Esophagus (tissue), 2 donors: ENCODE measurements around the gene FUT8. TPM values are rescaled to one million over a fixed set of nuclear protein-coding genes. Genes with fewer than 3 reads are reported as not detected.

ENCODE experiments used
- H3K27ac ChIP-seq, 2 donors: one replicate each; pipeline ENCODE4 v1.5.1; 2013; ENCODE audit warnings: low read depth in 2 of 2, mild to moderate bottlenecking in 2 of 2, inconsistent platforms in 1 of 2, low read length in 1 of 2, moderate library complexity in 1 of 2
- H3K27me3 ChIP-seq, 2 donors: one replicate each; pipeline ENCODE4 v1.6.1; 2013; ENCODE audit warnings: low read length in 2 of 2, control low read depth in 1 of 2, mild to moderate bottlenecking in 1 of 2; ENCODE audit not compliant: insufficient read depth in 2 of 2, control insufficient read depth in 1 of 2
- H3K36me3 ChIP-seq, 2 donors: one replicate each; pipeline ENCODE4 v1.6.1; 2013; ENCODE audit warnings: low read length in 1 of 2; ENCODE audit not compliant: control insufficient read depth in 2 of 2, insufficient read depth in 2 of 2
- H3K4me1 ChIP-seq, 2 donors: one replicate each; pipeline ENCODE4 v1.6.1; 2013; ENCODE audit warnings: low read length in 1 of 2; ENCODE audit not compliant: control insufficient read depth in 2 of 2, insufficient read depth in 2 of 2
- H3K4me3 ChIP-seq, 2 donors: one replicate each; pipeline ENCODE4 v1.5.1; 2013; ENCODE audit warnings: low read length in 2 of 2, mild to moderate bottlenecking in 2 of 2, low read depth in 1 of 2, moderate library complexity in 1 of 2
- H3K9me3 ChIP-seq, 2 donors: one replicate each; pipeline ENCODE4 v1.6.1; 2013; ENCODE audit warnings: mild to moderate bottlenecking in 2 of 2, low read depth in 1 of 2, low read length in 1 of 2, moderate library complexity in 1 of 2; ENCODE audit not compliant: control insufficient read depth in 2 of 2, insufficient read depth in 1 of 2
- WGBS, 2 donors: extraction: QIAGEN DNeasy Blood & Tissue Kit; methylation state at CpG; one replicate each; pipeline ENCODE4 v1.1.7; 2013; 5-methylcytosine and 5-hydroxymethylcytosine counted together
- polyA plus RNA-seq, 2 donors: library from polyadenylated mRNA; stranded (reverse); fragments of 200-250 nt; gene quantifications; one replicate each; pipeline ENCODE4 v1.2.3, GENCODE V29; 2013
- donor health status: healthy with polysubstance abuse.
- donor health status: Bipolar disorder and iron deficiency.

Gene FUT8
- polyA plus RNA-seq, 2 donors, result 2.5 to 3.4 TPM

DNA sequence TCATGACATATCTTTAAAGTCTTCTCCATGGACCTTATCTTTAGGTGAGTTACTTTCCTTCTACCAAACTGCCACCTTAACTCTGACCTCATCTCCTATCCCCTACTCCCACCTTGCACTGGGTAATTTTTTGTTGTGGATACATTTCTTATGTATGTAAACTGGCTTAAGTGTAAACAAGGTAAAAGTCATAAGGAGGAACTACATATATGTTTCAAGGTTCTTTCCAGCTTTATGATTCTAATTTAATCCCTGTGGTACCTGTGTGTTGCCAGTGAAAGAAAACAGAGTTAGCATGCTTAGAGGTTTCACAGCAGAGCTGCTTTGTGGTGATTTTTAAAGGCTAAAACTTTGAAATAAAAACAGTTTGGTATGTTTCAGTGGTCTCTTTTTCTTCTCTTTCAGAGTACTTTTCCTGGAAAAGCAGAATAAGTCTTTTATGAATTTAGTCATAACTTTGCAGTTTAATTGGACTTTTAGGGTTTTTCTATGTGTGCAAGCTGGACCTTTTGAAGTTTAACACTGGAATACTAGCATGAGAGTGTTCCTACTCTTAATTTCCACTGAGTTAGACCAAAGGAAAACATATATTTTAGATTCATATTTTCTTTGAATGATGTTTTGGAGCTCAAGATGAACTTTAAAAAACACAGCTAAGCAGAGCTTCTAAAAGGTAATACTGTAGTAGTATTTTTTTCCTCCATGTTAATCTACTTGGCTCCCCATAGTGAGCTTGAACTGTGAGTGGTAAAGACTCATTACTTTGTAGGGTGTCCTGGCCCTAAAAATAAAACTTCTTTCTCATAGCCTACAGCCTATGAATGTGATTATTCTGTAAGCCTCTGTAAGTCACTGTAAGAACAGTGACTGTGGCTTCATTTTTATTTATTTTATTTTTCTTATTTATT, 105.4 kb downstream of the FUT8 start:
- Histone ChIP-seq H3K27ac (no peak overlapping the region), H3K4me3 (no peak overlapping the region), H3K4me1 (no peaks in the 10 kb centered on the region), H3K9me3 (no peaks in the 10 kb centered on the region), H3K27me3 (no peaks in the 10 kb centered on the region), H3K36me3 (no peaks in the 10 kb centered on the region)

DNA sequence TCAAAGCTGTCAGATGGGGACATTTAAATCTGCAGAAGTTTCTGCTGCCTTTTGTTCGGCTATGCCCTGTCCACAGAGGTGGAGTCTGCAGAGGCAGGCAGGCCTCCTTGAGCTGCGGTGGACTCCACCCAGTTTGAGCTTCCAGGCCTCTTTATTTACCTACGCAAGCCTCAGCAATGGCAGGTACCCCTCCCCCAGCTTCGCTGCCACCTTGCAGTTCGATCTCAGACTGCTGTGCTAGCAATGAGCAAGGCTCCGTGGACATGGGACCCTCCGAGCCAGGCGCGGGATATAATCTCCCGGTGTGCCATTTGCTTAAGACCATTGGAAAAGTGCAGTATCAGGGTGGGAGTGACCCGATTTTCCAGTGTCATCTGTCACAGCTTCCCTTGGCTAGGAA, 115.5 kb downstream of the FUT8 start:
- Histone ChIP-seq H3K4me3 (no peak overlapping the region), H3K4me1 (no peaks in the 10 kb centered on the region), H3K27ac (no peak overlapping the region), H3K36me3 (no peaks in the 10 kb centered on the region), H3K9me3 (peaks cover 4 to 5% of the 10 kb centered on the region in 2 donors), H3K27me3 (no peaks in the 10 kb centered on the region)
- 96% methylated on average over 11 of the region's 11 CpGs for WGBS, 2 donors

DNA sequence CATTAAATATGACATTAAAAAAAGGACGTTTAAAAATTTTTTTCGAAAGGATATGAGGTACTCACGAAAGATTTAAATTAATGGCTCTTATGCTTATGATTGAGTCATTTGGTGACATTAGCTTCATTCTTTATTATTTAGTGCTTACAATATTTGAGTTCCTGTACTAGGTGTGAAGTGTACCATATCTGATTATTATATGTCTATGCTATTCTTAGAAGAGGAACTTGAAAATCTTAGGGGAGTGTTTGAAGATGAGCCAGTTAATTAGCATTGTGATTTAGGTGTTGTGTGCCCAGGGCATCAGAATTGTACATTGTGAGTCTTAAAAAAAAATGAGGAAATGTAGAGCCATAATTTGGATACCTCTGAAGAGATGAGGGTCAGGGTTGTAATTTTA, 118.6 kb downstream of the FUT8 start:
- Histone ChIP-seq H3K27ac (no peak overlapping the region), H3K36me3 (no peaks in the 10 kb centered on the region), H3K9me3 (peaks cover 4 to 5% of the 10 kb centered on the region in 2 donors), H3K4me1 (no peaks in the 10 kb centered on the region), H3K27me3 (no peaks in the 10 kb centered on the region), H3K4me3 (no peak overlapping the region)
- WGBS, 2 donors, result 92 to 95% methylated on average over 3 of the region's 3 CpGs

DNA sequence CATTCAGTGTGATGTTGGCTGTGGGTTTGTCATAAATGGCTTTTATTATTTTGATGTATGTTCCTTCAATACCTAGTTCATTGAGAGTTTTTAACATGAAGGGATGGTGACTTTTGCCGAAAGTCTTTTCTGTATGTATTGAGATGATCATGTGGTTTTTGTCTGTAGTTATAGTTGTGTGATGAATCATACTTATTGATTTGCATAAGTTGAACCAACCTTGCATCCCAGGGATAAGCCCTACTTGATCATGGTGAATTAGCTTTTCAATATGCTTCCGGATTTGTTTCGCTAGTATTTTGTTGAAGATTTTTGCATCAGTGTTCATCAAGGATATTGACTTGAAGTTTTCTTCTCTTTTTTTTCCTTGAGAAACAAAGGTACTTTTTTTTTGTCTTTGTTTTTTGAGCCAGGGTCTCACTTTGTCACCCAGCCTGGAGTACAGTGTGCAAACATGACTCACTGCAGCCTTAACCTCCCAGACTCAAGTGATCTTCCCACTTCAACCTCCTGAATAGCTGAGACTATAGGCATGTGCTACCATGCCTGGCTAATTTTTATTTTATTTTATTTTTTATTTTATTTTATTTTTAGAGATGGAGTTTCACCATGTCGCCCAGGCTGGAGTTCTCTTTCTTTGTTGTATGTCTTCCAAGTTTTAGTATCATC, 121.3 kb downstream of the FUT8 start:
- Histone ChIP-seq H3K4me3 (no peak overlapping the region), H3K36me3 (no peaks in the 10 kb centered on the region), H3K4me1 (no peaks in the 10 kb centered on the region), H3K9me3 (no peaks in the 10 kb centered on the region), H3K27ac (no peak overlapping the region), H3K27me3 (no peaks in the 10 kb centered on the region)
- WGBS, 2 donors, result 95 to 98% methylated on average over 4 of the region's 4 CpGs

DNA sequence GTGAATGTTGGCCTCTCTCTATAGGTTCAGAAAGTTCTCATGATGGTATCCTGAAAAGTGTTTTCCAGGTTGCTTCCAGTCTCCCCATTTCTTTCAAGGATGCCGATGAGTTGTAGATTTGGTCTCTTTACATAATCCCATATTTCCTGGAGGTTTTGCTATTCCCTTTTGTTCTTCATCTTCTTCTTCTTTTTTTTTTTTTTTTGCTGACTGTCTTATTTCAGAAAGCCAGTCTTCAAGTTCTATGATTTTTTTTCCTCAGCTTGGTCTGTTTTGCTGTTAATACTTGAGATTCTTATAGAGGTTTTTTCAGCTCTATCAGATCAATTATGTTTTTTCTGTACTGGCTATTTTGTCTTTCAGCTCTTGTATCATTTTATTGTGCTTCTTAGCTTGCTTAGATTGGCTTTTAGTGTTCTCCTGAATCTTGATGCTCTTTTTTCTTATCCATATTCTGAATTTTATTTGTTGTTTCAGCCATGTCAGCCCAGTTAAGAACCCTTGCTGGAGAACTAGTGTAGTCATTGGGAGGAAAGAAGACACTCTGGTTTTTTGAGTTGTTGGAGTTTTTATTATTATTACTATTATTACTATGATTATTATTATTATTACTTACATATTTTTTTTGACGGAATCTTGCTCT, 124.4 kb downstream of the FUT8 start:
- Histone ChIP-seq H3K4me3 (no peak overlapping the region), H3K27ac (no peak overlapping the region), H3K9me3 (no peaks in the 10 kb centered on the region), H3K36me3 (no peaks in the 10 kb centered on the region), H3K27me3 (no peaks in the 10 kb centered on the region), H3K4me1 (no peaks in the 10 kb centered on the region)
- WGBS, 2 donors, result 96 to 98% methylated on average over 2 of the region's 2 CpGs

DNA sequence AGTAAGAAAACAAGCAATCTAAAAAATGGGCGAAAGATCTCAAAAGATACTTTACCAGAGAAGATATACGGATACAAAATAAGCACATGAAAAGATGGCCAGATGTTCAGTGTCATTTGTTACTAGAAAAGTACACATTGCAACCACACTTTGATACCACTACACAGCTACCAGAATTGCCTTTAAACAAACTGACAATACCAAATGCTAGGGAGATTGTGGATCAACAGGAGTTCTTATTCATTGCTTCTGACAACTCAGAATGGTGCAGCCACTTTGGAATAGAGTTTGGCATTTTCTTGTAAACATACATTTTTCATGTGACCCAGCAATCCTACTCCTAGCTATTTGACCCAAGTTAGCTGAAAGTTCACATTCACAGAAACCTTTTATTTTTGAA, 136.3 kb downstream of the FUT8 start:
- no peaks in the 10 kb centered on the region for H3K27me3 ChIP-seq
- 83 to 84% methylated on average over 2 of the region's 2 CpGs for WGBS, 2 donors
- no peaks in the 10 kb centered on the region for H3K9me3 ChIP-seq
- no peaks in the 10 kb centered on the region for H3K4me1 ChIP-seq
- H3K4me3 ChIP-seq, result no peak overlapping the region
- no peaks in the 10 kb centered on the region for H3K36me3 ChIP-seq
- H3K27ac ChIP-seq, result no peak overlapping the region

DNA sequence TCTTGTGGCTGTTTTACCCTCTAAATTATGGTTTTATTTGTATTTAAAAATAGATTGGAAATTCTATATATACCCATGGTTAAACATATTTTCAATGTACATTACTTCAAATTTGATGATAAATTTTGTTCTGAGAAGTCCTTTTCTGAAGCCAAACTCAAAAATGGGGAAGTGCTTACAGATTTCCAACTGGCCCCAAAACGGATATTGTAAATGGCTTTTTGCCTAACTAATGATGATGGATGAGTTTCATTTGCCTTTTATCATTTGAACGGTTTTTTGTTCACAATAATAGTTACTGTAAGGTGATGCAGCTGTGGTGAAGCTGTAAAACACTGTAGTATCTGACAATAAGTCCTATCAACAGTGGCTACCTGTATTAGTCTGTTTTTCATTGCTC, 136.9 kb downstream of the FUT8 start:
- no peaks in the 10 kb centered on the region for H3K9me3 ChIP-seq
- H3K4me1 ChIP-seq, result no peaks in the 10 kb centered on the region
- H3K27ac ChIP-seq, result no peak overlapping the region
- H3K27me3 ChIP-seq, result no peaks in the 10 kb centered on the region
- no peak overlapping the region for H3K4me3 ChIP-seq
- 72 to 73% methylated on average over 2 of the region's 2 CpGs for WGBS, 2 donors
- no peaks in the 10 kb centered on the region for H3K36me3 ChIP-seq

- Histone ChIP-seq H3K4me1 (no peaks in the 10 kb centered on the region), H3K9me3 (no peaks in the 10 kb centered on the region), H3K4me3 (no peak overlapping the region), H3K27ac (no peak overlapping the region), H3K27me3 (no peaks in the 10 kb centered on the region), H3K36me3 (no peaks in the 10 kb centered on the region)
- WGBS, 2 donors, result 84 to 91% methylated on average over 6 of the region's 6 CpGs
Observed at GRCh38 chr14:65550779-65551643, 138.5 kb downstream of the FUT8 start.

- no peaks in the 10 kb centered on the region for H3K9me3 ChIP-seq
- no peaks in the 10 kb centered on the region for H3K36me3 ChIP-seq
- H3K4me3 ChIP-seq, result no peak overlapping the region
- WGBS, 2 donors, result 92% methylated on average over 4 of the region's 4 CpGs
- H3K27me3 ChIP-seq, result no peaks in the 10 kb centered on the region
- H3K27ac ChIP-seq, result no peak overlapping the region
- no peaks in the 10 kb centered on the region for H3K4me1 ChIP-seq
Observed at GRCh38 chr14:65552724-65553123, 140.2 kb downstream of the FUT8 start.
